ENCODE measurements around the gene GATA2. TPM values are rescaled to one million over a fixed set of nuclear protein-coding genes. Genes with fewer than 3 reads are reported as not detected.

The GATA2 gene
- total RNA-seq, 1 experiment from 2014 or later: 74.6 TPM

- ChIA-PET POLR2A (no interaction called here), CTCF (no interaction called here)
- BruUV-seq (replicated peaks): no TSS peak
- in situ Hi-C loops (cut with HindIII; ENCODE audit: low pct_unique_long_range_greater_than_20kb, low sequenced_read_pairs) (no loop called here), intact Hi-C loops (cut with micrococcal nuclease; ENCODE audit: unreplicated experiment) (no loop called here)
- Histone ChIP-seq H3K4me1 (ENCODE audit: control insufficient read depth, insufficient read depth, low read length) (no peaks in the 10 kb centered on the region), H3K27ac (ENCODE audit: low read length) (no peak overlapping the region), H3K36me3 (ENCODE audit: control insufficient read depth, insufficient read depth, low read length) (no peaks in the 10 kb centered on the region), H3K27me3 (ENCODE audit: control insufficient read depth, insufficient read depth, low read length) (peaks cover 10% of the 10 kb centered on the region), H3K9me3 (ENCODE audit: control insufficient read depth, insufficient read depth, low read depth, low read length) (peaks cover 8% of the 10 kb centered on the region; the same call in 1 of the 2 replicates), H3K4me3 (ENCODE audit: low read depth in 2 of 2, low read length in 2 of 2) (no peak overlapping the region)
- no peak for DNase-seq (ENCODE audit: low read depth, low spot score)
- no peak for TF ChIP-seq POLR2AphosphoS5 (IDR thresholded peaks at IDR 0.05; ENCODE audit: low read depth, low read length)
- TF ChIP-seq SIN3A (IDR thresholded peaks at IDR 0.05; ENCODE audit: borderline replicate concordance, insufficient read depth, low read depth, low read length): no peak
- no peak for TF ChIP-seq CTCF (IDR thresholded peaks at IDR 0.05)
- no peak for TF ChIP-seq REST (IDR thresholded peaks at IDR 0.05; ENCODE audit: insufficient read depth in 1 of 2, low read depth in 2 of 2, low read length in 1 of 2)
- TF ChIP-seq TCF7L2 (IDR thresholded peaks at IDR 0.05; ENCODE audit: low read depth, low read length): no peak
- ATAC-seq: no peak
These were observed 23.0 kb upstream of the GATA2 start for GRCh38 chr3:128515967-128516366.

GRCh38 chr3:128508852-128509251, 15.9 kb upstream of the GATA2 start:
- ChIA-PET CTCF (no interaction called here), POLR2A (interaction anchor here (0.6 kb wide), 1 partner anchor 51 kb away, joined by 5 read pairs; no protein-coding TSS in a partner anchor)
- H3K27ac ChIP-seq (ENCODE audit: low read length): no peak overlapping the region
- DNase-seq (ENCODE audit: low read depth, low spot score) (no peak), ATAC-seq (no peak)
- TF ChIP-seq REST (IDR thresholded peaks at IDR 0.05; ENCODE audit: insufficient read depth in 1 of 2, low read depth in 2 of 2, low read length in 1 of 2): no peak
- TF ChIP-seq CTCF (IDR thresholded peaks at IDR 0.05): no peak
- intact Hi-C loops (cut with micrococcal nuclease; ENCODE audit: unreplicated experiment) (no loop called here), in situ Hi-C loops (cut with HindIII; ENCODE audit: low pct_unique_long_range_greater_than_20kb, low sequenced_read_pairs) (no loop called here)
- H3K9me3 ChIP-seq (ENCODE audit: control insufficient read depth, insufficient read depth, low read depth, low read length): peaks cover under 1% of the 10 kb centered on the region; the same call in 1 of the 2 replicates
- no TSS peak for BruUV-seq (replicated peaks)
- no peaks in the 10 kb centered on the region for H3K36me3 ChIP-seq (ENCODE audit: control insufficient read depth, insufficient read depth, low read length)
- H3K4me1 ChIP-seq (ENCODE audit: control insufficient read depth, insufficient read depth, low read length): no peaks in the 10 kb centered on the region
- peaks cover 4% of the 10 kb centered on the region for H3K27me3 ChIP-seq (ENCODE audit: control insufficient read depth, insufficient read depth, low read length)
- no peak overlapping the region for H3K4me3 ChIP-seq (ENCODE audit: low read depth in 2 of 2, low read length in 2 of 2)

Measured in Panc1 (cell line).